ENCODE measurements around the gene UGT1A3.
"Not testable (repeated sequence)": the region's sequence is repeated elsewhere in the genome, so short reads cannot be mapped to it uniquely, and the experiment has no call there.

The UGT1A3 gene

DNA sequence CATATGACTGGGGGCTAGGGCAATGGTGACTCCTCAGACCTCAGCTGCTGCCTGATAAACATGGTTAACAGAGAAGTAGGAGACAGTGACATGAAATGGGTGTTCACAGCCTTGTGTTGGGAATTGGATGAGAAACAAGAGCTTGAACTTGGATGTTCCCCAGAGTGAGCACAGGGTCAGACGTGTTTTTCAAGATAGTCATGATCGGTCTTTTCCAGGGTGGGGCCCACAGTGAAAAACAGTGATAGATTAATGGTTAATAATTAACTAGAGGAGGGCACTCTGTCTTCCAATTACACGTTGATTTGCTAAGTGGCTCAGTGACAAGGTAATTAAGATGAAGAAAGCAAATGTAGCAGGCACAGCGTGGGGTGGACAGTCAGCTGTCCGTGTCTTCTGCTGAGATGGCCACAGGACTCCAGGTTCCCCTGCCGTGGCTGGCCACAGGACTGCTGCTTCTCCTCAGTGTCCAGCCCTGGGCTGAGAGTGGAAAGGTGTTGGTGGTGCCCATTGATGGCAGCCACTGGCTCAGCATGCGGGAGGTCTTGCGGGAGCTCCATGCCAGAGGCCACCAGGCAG lies at the start of gene UGT1A3:
TSS of gene UGT1A3 (plus strand) at position 320 of the 579 bp plus-strand sequence. CDS start at position 405, 85 bp downstream.
- no peak for DNase-seq

- no peak for DNase-seq
Measured at GRCh38 chr2:233679196-233679595, 49.6 kb upstream of the UGT1A3 start.

DNA sequence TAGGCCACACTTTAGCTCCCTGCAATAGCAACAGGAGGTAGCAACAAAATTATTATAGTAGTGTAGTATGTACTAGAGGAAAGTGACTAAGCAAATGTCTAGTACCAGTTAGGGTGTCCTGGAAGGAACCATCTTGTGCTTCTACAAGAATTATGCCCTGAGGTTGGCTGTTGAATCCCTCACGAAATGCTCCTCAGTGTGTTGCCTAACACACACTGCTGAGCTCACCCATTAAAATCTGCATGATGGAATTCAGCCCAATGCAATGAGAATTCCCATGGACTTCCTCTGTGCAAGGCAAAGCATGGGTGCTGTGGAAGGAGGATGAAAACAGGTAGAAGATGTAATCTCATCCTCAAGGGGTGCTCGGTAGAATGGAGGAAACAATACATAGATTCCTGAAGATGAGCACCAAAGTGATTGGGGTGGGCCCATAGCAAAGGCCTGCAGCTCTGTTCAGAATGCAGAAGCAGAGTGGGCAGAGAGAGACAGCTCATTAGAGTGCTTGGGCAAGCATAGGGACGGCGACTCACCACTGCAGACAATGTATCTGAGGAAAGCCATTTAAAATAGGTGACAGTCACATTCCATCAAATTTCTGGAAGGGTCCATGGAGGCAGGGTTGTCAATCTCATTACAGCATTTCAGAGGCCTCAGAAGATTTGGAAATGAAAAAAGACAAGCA lies 48.3 kb upstream of the UGT1A3 start:
- DNase-seq, result no peak

DNA sequence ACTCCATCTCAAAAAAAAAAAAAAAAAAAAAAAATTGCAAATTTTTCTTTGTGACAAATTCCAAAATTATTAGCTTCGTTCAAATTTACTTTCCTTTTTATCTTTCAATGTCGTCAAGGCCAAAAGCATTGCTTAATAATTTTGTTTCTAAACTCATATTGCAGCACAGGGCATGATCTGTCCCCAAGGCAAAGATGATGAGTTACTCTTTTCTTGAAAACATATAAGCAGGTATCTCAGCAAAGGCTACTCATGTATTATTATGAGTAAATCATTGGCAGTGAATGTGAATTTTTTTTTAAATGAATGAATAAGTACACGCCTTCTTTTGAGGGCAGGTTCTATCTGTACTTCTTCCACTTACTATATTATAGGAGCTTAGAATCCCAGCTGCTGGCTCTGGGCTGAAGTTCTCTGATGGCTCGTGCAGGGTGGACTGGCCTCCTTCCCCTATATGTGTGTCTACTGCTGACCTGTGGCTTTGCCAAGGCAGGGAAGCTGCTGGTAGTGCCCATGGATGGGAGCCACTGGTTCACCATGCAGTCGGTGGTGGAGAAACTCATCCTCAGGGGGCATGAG lies 47.2 kb upstream of the UGT1A3 start, which contains the start of gene UGT1A7:
TSS of gene UGT1A7 (plus strand) at position 381 of the 579 bp plus-strand sequence. CDS start at position 418, 37 bp downstream.
- no peak for DNase-seq

- no peak for DNase-seq
Measured at GRCh38 chr2:233684640-233685039, 44.2 kb upstream of the UGT1A3 start.

DNA sequence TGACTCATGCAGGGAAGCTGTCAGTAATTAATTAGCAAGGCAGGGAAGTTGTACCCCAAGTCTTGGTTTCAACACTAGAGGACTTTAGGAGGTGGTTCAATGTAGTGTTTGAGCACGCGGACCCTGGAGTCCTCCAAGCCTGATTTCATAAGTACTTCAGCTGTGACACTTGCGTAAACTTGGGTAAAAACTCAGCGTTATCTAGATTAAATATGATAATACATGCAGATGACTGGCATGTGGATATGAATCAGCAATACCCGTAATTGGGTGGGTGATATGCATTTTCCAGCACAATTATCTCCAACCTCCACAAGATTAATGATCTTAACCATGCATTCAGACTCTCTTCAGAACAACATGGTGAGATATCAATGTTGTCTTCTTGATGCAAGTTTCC lies 41.9 kb upstream of the UGT1A3 start:
- no peak for DNase-seq

DNA sequence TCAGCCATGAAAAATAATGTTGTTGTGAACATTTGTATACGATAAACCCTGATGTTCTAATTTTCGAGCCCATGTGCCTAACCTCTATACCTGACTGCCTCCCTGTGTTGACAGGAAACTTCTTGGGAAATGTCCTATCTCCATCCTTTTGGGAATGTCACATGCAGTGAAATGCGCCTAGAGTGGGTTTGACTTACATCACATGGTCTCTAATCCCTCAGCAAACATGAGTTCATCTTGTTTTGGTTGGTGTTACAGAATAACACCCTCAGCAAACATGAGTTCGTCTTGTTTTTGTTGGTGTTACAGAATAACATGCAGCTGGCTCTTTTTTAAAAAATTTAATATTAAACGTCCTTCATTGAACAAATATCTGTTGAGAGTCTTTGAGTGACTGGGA lies 40.5 kb upstream of the UGT1A3 start:
- no peak for DNase-seq

GRCh38 chr2:233689031-233689430 lies 39.8 kb upstream of the UGT1A3 start:
- no peak for DNase-seq

- DNase-seq, result no peak
Measured at GRCh38 chr2:233689501-233689900, 39.3 kb upstream of the UGT1A3 start.

DNA sequence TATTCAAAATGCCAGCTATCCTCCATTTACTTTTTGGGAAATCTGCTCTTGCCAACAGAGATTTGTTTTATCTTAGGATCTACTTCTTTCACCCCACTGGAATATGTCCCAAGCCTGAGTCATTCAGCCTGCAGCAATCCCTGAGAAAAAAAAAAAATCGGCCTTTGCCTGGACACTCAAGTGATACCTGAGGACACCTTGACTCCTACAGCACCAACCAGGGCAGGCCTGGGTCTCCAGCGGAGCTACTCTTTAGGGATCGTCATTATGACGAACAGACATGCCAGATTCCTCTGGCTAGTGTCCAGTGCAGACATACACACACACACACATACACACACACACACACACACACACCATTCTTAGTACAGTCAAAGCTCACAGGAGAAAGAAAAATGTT lies 38.4 kb upstream of the UGT1A3 start:
- no peak for DNase-seq

DNA sequence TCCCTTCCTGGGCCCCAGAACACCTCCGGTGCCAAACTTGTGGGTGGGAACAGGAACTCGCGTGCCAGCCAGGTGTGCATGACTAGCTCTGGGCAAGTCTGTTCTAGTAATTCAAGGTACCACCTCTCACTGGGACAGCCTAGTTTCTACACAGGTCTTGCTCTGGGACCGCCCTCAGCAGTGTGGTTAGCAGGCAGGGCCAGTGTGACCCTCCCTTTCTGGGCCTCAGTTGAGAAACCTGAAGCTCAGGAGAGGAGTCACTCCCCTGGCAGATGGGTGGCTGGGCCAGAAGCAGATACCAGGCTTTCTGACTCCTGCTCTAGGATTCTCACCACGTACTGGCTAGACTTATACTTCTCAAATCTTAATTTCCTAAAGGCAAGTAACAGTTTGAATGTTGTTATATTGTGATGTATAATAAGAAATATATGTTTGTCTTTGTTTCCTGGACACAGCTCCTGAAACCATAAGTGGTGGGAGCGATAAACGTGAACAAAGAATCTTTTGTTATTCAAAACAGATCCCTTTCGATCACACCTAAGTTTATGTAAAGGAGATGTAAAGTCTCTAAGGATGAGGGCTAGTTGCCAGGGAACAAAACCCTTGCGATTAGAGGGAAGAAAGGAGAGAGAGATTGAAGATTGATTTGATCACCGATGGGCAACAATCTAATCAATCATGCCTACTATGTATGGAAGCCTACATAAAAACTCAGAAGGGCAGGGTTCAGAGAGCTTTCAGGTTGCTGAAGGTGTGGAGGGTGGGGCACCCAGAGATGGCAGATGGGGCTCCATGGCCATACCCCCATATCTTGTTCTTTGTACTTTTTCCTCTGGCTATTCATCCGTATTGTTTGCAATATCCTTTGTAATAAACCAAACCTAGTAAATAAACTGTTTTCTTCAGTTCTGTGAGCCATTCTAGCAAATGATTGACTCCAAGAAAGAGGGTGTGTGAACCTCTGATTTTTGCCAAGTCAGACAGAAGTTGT lies 37.1 kb upstream of the UGT1A3 start:
- DNase-seq, result no peak

DNA sequence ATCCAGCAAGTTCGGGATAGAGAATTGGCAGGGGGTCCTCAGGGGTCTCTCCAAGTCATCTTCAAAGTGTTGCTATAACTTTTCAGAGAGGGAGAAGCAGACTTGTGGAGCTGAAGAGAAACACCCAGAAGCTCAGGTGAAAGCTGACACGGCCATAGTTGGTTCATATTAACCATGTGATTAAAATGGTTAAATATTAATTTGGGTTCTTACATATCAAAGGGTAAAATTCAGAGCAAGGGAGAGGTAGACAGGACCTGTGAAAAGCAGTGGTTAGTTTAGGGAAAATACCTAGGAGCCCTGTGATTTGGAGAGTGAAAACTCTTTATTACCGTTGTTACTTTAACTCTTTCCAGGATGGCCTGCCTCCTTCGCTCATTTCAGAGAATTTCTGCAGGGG lies 36.2 kb upstream of the UGT1A3 start, which contains the start of gene UGT1A6:
TSS of gene UGT1A6 (plus strand) at position 243 of the 400 bp plus-strand sequence. CDS start at position 358, 115 bp downstream.
- no peak for DNase-seq

- DNase-seq, result no peak
Measured at GRCh38 chr2:233693963-233694362, 34.9 kb upstream of the UGT1A3 start.

- DNase-seq, result no peak
Measured at GRCh38 chr2:233698740-233699139, 30.1 kb upstream of the UGT1A3 start.

GRCh38 chr2:233699424-233700027 lies 29.3 kb upstream of the UGT1A3 start:
- no peak for DNase-seq

GRCh38 chr2:233700028-233700635 lies 28.7 kb upstream of the UGT1A3 start:
- no peak for DNase-seq

DNA sequence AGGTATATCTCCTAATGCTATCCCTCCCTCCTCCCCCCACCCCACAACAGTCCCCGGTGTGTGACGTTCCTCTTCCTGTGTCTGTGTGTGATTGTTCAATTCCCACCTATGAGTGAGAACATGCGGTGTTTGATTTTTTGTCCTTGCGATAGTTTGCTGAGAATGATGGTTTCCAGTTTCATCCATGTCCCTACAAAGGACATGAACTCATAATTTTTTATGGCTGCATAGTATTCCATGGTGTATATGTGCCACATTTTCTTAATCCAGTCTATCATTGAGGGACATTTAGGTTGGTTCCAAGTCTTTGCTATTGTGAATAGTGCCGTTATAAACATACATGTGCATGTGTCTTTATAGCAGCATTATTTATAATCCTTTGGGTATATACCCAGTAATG lies 28.0 kb upstream of the UGT1A3 start:
- DNase-seq, result not testable (repeated sequence)

DNA sequence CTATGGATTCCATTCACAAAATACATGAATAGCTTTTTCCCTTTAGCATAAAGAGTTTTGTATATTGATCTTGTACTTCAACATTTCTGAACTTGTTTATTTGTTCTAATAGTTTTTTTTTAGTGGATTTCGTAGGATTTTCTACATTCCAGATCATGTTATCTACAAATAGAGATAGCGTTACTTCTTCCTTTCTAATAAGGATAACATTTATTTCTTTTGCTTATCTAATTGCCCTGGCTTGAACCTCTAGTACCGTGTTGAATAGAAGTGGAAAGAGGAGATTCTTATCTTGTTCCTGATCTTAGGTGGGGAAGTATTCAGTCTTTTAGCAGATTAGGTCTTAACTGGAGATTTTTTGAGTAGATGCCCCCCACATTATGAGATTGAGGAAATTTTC lies 26.6 kb upstream of the UGT1A3 start:
- DNase-seq, result no peak

DNA sequence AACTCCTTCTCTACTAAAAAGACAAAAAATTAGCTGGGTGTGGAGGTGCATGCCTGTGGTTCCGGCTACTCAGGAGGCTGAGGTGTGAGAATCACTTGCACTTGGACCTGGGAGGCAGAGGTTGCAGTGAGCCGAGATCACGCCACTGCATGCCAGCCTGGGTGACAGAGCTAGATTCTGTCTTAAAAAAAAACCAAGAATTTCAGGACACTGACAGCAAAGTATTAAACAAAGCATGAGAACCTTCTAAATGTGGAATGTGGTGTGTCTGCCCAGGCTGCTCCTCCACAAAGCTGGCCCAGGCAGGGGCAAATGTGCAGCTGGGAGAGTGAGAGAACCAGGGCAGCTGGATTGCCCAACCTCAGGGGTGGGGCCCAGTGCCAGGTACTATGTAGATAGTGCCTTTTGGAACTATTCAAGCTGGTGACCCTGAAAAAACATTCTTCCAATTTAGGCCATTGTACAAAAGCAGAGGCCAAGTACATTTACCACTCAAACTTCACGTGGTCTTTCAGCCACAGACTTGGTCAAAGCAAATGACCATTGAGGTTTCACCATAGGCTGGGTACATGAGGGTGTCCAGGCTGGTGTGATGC lies 22.8 kb upstream of the UGT1A3 start:
- no peak for DNase-seq

- no peak for DNase-seq
Measured at GRCh38 chr2:233706720-233707119, 22.1 kb upstream of the UGT1A3 start.

DNA sequence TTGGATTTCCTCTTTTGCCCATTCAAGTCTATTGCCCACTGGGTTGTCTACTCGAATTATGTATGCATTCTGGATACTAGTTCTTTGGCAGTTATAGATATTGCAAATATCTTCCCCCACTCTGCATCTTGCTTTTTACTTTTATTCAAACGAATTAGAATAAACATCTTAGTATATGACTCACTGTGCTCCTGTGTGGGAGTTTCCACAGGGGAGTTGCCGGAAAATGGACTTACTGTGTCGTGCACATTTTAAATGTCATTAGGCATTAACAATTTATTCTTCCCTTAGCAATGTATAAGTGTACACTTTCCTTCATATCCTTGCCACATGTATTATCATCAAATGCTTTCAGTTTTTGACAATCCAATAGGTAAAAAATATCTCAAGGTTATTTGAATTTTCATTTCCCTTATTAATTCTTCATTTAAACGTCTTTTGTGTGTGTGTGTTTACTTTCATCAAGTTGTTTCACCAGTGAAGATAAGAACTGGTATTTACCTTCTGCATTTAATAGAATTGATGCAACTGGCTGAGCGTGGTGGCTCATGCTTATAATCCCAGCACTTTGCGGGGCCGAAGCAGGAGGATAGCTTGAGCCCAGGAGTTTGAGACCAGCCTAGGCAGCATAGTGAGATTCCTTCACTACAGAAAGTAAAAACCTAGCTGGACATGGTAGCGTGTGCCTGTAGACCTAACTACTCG lies 20.8 kb upstream of the UGT1A3 start:
- DNase-seq, result no peak
